Stimulated activated CD4-positive, alpha-beta T cell treated with anti-CD3 and anti-CD28 coated beads, Interleukin-2, amount 100 ng/mL, for 48 hours (primary cell): Measurements from ENCODE around the gene FARP2.
A peak's percentile ranks its signal among the peaks of the same experiment; 100 is the strongest.

Experiments
- DNase-seq, 2 donors: peaks; one replicate each; pipeline ENCODE4 v3.0.0-alpha.2; 2020

The FARP2 gene

DNA sequence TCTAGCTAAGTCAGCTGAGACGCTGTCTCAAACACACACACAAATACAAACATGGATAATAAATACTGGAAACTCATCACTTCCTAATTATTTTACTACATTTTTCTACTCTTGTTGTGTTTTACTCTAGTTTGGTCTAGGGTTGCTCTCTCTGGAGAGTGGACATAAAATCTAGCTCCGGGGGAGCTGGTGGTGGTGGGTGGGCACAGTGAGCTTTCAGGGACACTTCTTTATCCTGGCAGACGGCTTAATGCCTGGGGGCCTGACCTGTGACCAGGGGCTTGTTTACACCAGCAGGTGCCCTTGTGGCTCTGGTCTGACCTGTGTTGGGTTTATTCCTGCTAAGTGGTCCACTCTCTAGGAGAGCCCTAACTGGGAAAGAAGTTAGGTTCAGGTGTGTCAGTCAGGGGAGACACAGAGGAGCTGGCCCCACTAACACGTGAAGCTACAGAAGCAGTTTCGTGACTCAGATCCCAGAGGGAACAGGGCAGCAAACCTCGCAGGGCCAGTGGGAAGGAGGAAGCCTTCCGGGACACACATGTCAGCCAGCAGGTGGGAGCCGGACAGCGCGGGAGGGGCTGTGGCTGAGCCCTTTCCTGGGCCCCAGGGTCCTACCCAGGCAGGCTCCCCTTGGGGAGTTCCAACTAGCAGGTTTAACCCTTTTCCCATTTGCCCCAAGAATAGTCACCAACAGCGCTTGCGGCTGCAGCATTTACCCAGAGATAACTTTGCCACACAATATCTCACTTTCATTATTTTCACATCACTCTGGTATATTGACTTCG lies 180.0 kb downstream of the FARP2 start:
- no peak for DNase-seq

DNA sequence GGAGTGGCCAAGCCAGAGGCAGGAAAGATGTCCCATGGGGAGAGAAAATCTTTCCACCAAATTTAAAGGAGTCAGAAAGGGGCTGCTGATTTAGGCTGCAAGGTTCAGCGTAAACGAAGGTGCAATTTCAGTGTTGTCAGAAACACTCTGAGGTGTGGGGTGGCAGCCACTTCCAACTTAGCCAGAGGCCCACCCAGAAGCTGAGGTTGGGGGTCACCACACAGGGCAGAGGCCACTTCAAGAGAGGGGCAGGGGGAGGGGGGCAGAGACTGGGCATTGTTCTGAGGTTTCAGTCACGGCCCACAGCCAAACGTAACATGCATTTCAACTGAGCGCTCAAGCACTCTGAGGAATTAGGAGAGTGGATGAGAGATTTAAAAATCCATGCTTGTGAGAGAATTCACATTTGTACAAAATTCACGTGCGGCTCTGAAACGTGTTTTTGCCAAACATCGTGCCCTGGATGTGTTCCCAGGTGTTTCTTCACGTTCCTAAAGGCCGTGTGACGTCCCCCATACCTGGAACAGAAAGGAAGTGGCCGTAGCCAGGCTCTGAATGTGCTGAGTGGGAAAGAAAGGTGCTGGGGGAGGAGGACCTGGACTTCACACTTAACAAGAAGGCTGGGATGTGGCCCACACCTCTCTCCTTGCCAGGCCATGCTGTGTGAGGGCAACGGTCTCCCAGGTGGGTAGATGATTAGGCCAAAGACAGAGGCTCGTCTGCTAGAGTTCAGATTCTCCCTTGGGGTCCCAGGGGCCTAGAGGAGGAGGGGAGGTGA lies 182.9 kb downstream of the FARP2 start:
- no peak for DNase-seq

DNA sequence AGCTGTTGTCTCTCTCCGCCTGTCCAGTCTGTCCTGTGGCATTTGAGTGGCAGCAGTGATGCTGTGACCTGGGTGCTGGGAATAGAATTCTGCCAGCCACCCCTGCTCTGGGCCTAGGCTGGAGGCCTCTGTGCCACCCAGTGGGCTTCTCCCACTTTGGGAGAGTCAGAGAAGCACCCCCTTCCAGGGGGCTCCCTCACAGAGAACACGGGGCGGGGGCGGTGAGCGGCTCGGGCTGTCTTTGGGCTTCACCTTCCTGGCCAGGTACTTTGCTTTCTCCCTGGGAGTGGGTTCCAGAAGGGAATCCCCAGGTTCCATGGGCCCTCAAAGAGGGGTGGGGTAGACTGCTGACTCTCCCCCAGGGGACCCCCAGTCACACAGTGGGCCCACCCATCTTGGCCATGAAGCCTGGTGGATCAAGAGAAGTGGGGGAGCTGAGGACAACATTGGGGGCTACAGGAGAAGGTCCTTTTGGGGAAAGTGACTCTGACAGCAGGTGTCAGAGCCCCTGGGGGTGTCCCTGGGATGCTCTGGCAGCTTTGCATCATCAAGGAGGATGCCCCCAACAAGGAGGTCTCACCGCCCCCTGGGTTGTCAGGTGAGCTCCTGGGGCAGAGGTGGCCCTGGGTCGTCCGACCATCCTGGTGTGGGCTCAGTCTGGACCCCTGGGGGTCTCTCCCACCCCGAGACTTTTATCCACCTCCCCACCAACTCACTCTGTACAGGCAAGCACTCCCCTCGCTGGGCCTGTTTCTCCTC lies 183.7 kb downstream of the FARP2 start:
- DNase-seq: no peak

DNA sequence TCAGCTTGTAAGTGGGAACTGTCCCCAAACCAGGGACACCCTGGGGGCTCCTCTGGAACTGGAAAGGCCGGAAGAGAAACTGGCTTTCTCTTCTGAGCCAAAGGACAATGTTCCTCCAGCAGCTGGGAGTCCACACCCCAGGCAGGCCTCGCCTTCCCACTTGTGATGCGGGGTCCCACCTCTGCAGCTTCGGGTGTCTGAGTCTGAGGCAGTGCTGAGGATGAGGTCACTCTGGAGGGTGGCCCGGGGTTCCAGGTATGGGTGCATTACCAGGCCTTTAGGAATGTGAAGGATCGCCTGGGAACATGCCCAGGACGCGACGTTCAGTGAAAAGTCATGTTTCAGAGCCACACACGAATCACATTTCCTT lies 184.3 kb downstream of the FARP2 start:
- DNase-seq: no peak

DNA sequence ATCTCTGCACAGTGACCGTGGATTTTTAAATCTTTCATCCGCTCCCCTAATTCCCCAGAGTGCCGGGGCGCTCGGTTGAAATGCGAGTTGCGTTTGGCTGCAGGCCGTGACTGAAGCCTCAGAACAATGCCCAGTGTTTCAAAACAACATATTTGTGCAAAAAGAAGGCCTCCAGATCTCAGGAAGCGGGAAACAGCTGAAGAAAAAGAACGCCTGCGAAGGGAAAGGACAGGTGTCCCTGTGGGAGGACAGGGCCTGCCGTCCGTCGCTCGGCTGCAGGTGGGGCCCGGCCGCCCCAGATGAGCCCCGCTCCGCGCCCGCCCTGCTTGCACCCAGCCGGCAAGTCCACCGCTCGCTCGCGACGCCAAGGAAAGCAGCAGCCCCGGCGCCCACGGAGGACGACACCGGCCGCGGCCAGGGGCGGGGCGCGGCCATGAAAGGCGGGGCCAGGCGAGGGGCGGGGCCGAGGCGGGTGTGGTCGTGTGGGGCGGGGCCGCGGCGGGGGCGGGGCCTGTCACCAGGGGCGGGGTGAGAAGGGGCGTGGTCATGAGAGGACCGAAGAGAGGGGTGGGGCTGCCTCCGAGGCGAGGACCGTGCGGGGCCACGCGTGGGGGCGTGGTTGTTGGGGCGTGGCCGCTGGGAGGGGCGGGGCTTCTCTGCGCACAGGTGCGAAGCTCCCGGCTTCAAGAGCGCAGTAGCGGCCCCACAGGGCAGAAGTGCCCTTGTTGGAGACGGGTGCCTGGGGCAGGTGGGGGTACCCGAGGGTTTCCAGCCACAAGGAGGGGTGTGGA lies 184.9 kb downstream of the FARP2 start:
- peak; percentile 65 to 78 for DNase-seq

DNA sequence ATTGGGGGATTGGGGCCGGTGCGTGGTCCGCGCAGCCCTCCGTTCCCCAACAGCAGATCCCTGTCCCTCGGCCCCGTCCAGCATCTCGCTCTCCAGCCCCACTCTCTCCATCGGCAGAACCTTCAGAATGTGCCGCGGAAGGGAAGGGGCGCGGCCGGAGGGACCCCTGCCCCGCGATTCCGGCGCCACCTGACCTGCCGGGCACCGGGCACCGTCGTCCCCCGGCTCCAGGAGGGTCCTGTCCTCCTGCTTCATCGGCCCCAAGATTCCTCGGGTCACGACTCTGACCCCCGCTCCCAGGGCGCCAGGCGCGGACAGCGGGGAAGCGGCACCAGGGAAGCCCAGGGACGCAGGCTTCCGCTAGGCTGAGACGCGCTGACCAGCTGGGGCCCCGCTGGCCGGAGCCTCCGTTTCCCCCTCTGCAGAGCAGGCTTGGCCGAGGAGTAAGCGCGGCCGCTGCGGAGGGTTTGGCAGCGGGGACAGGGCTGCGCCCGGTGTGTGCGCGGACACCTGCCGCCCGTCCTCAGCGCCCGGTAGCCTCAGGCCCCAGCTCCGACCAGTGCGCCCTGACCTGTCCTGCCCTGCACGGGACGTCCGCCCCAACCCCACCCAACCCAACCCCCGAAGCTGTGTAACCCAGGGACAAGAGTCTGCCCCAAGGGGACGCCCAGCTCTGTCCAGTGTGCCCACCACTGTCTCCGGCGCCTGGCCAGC lies 185.6 kb downstream of the FARP2 start:
- DNase-seq: no peak

DNA sequence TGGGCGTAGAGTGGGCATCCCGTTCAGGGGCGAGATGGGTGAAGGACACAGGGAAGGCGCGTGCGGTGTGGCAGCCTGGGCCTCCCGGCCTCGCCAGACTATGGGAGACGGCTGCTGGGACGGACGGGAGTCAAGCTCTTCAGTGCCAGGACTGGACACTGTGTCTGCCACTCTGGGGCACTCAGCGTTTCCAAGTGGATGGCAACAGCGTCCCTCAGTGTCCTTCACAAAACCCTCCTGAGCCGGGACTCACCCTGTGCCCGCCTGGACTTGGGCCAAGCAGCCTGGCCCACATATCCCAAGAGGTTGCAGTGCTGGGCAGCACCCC lies 186.2 kb downstream of the FARP2 start:
- DNase-seq: no peak
